ENCODE measurements around the gene KMT5B.

Gene KMT5B

DNA sequence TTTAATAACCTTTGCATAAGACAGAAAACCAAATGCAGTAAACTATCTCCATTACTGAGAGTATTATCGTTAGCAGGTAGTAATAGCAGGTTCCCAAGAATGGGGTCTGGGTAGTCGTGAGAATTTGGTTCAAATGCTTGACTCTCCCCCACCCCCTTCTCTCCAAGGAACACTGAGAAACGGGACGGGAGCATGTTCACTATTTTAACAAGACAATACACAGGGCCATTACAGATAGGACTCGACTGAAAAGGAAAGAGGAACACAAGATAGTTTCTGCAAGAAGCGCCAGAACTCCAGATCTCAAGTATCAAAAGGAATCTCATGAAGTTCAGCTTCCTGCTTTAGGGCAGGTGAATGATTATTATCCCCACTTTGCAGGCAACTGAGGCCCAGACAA, 27.0 kb downstream of the KMT5B start:
- no peak overlapping the region for H3K4me3 ChIP-seq (ENCODE audit: low read length)
- TF ChIP-seq CTCF (IDR thresholded peaks at IDR 0.05; ENCODE audit: insufficient read depth, low read depth, low read length, missing control alignments) = no peak
- DNase-seq (ENCODE audit: low read depth) = no peak

GRCh38 chr11:68181719-68182451, 31.2 kb downstream of the KMT5B start:
- H3K4me3 ChIP-seq (ENCODE audit: low read length) = no peak overlapping the region
- TF ChIP-seq CTCF (IDR thresholded peaks at IDR 0.05; ENCODE audit: insufficient read depth, low read depth, low read length, missing control alignments) = no peak
- DNase-seq (ENCODE audit: low read depth) = peak; percentile 32

- DNase-seq (ENCODE audit: low read depth) = no peak
- TF ChIP-seq CTCF (IDR thresholded peaks at IDR 0.05; ENCODE audit: insufficient read depth, low read depth, low read length, missing control alignments) = no peak
- no peak overlapping the region for H3K4me3 ChIP-seq (ENCODE audit: low read length)
Observed at GRCh38 chr11:68179847-68180246, 33.2 kb downstream of the KMT5B start.

- no peak for TF ChIP-seq CTCF (IDR thresholded peaks at IDR 0.05; ENCODE audit: insufficient read depth, low read depth, low read length, missing control alignments)
- no peak overlapping the region for H3K4me3 ChIP-seq (ENCODE audit: low read length)
- no peak for DNase-seq (ENCODE audit: low read depth)
Observed at GRCh38 chr11:68177877-68178276, 35.2 kb downstream of the KMT5B start.

DNA sequence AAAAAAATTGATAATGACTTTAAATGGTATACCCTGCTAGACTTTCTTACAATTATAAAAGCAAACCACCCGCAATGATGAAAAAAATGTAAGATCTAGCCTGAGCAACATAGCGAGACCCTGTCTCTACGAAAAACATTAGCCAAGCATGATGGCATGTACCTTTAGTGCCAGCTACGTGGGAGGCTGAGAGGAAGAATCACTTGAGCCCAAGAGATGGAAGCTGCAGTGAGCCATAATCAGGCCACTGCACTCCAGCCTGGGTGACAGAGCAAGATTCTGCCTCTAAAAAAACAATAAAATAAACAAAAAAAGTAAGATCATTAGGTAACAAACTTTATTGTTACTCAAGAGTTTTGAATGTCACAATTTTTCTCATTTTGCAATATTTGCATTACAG, 39.2 kb downstream of the KMT5B start:
- DNase-seq (ENCODE audit: low read depth) = no peak
- TF ChIP-seq CTCF (IDR thresholded peaks at IDR 0.05; ENCODE audit: insufficient read depth, low read depth, low read length, missing control alignments) = no peak
- H3K4me3 ChIP-seq (ENCODE audit: low read length) = no peak overlapping the region

- DNase-seq (ENCODE audit: low read depth) = no peak
- no peak for TF ChIP-seq CTCF (IDR thresholded peaks at IDR 0.05; ENCODE audit: insufficient read depth, low read depth, low read length, missing control alignments)
- no peak overlapping the region for H3K4me3 ChIP-seq (ENCODE audit: low read length)
Observed at GRCh38 chr11:68169442-68169841, 43.7 kb downstream of the KMT5B start.

DNA sequence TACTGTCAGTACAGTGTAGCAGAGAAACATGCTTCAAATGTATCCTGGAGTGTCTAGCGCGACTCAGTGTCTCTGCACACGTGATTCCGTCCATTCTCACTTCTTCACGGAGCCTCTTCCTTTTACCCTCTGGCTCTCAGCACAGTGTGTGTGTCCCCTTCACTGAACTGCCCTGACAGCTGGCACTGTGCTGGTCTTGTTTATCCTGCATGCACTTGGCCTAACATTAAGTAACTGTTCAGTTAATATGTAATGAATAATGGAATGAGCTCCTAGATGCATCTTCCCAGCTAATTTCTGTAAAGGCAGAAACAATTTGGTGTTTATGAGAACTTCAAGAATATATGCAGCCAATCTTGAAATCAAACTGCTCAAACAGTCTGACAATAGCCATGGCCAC, 44.4 kb downstream of the KMT5B start:
- no peak overlapping the region for H3K4me3 ChIP-seq (ENCODE audit: low read length)
- DNase-seq (ENCODE audit: low read depth) = no peak
- TF ChIP-seq CTCF (IDR thresholded peaks at IDR 0.05; ENCODE audit: insufficient read depth, low read depth, low read length, missing control alignments) = no peak

All from epithelial cell of esophagus (primary cell).